Nephron (organoid): ENCODE measurements around the gene PAQR6.

Experiments used
- H3K27ac Mint-ChIP-seq, 3 experiments: 2 replicates each; pipeline ENCODE4 v1.8.0; 2020; ENCODE audit warnings: mixed read lengths in 3 of 3, mild to moderate bottlenecking in 2 of 3, moderate library complexity in 1 of 3
- H3K27me3 Mint-ChIP-seq: 2 replicates; pipeline ENCODE4 v1.8.0; 2021; ENCODE audit warnings: low read depth, mild to moderate bottlenecking, moderate library complexity, mixed read lengths
- H3K36me3 Mint-ChIP-seq: 2 replicates; pipeline ENCODE4 v1.8.0; 2020; ENCODE audit warnings: low read depth, mixed read lengths
- H3K4me1 Mint-ChIP-seq: 2 replicates; pipeline ENCODE4 v1.8.0; 2020; ENCODE audit warnings: mixed read lengths
- H3K4me3 Mint-ChIP-seq, 3 experiments: 2 replicates each; pipeline ENCODE4 v1.8.0; 2020; ENCODE audit warnings: mild to moderate bottlenecking in 3 of 3, mixed read lengths in 3 of 3, moderate library complexity in 2 of 3
- H3K9me3 Mint-ChIP-seq: 2 replicates; pipeline ENCODE4 v1.8.0; 2020; ENCODE audit warnings: mixed read lengths
- CTCF ChIP-seq, 3 experiments: fragments of 200-600 bp; sonication (generic); IDR thresholded peaks; one replicate each; pipeline ENCODE4 v1.5.0; 2021; ENCODE audit warnings: antibody characterized with exemption in 3 of 3; ENCODE audit not compliant: unreplicated experiment in 3 of 3

Gene PAQR6

GRCh38 chr1:156247460-156248322, at the start of gene PAQR6:
TSS of gene PAQR6 (minus strand) at chr1:156248056. CDS start at chr1:156246731, 1,325 bp downstream.
- no peaks in the 10 kb centered on the region for H3K9me3 Mint-ChIP-seq
- H3K27ac Mint-ChIP-seq, result peak within 1 kb of the TSS in 1 of 3 experiments; percentile 35
- no peaks in the 10 kb centered on the region for H3K27me3 Mint-ChIP-seq
- peaks cover 12% of the 10 kb centered on the region for H3K36me3 Mint-ChIP-seq
- TF ChIP-seq CTCF (IDR thresholded peaks at IDR 0.05; ENCODE audit: unreplicated experiment in 3 of 3), result no peak
- no peaks in the 10 kb centered on the region for H3K4me1 Mint-ChIP-seq
- no peak within 1 kb of the TSS for H3K4me3 Mint-ChIP-seq

GRCh38 chr1:156295391-156295947, 47.6 kb upstream of the PAQR6 start, which contains the start of gene GLMP:
TSS of gene GLMP (minus strand) at chr1:156295679. CDS start at chr1:156295645, 34 bp downstream.
- H3K4me1 Mint-ChIP-seq, result peaks cover 19% of the 10 kb centered on the region
- peaks cover 6% of the 10 kb centered on the region for H3K36me3 Mint-ChIP-seq
- no peak for TF ChIP-seq CTCF (IDR thresholded peaks at IDR 0.05; ENCODE audit: unreplicated experiment in 3 of 3)
- no peaks in the 10 kb centered on the region for H3K9me3 Mint-ChIP-seq
- H3K4me3 Mint-ChIP-seq, result peak within 1 kb of the TSS; percentile 85 to 92 (median 92)
- no peaks in the 10 kb centered on the region for H3K27me3 Mint-ChIP-seq
- peak within 1 kb of the TSS; percentile 35 to 78 (median 63) for H3K27ac Mint-ChIP-seq

- no peak for TF ChIP-seq CTCF (IDR thresholded peaks at IDR 0.05; ENCODE audit: unreplicated experiment in 3 of 3)
- no peaks in the 10 kb centered on the region for H3K27me3 Mint-ChIP-seq
- no peak overlapping the region for H3K27ac Mint-ChIP-seq
- peaks cover 19% of the 10 kb centered on the region for H3K4me1 Mint-ChIP-seq
- no peaks in the 10 kb centered on the region for H3K9me3 Mint-ChIP-seq
- H3K4me3 Mint-ChIP-seq, result peak overlapping the region; percentile 38 to 92 (median 51)
- H3K36me3 Mint-ChIP-seq, result peaks cover 6% of the 10 kb centered on the region
Observed at GRCh38 chr1:156293895-156294294, 46.0 kb upstream of the PAQR6 start.

GRCh38 chr1:156293098-156293434, 45.2 kb upstream of the PAQR6 start:
- Mint-ChIP-seq H3K36me3 (peaks cover 10% of the 10 kb centered on the region), H3K4me3 (peak overlapping the region; percentile 67 to 68 (median 68)), H3K9me3 (no peaks in the 10 kb centered on the region), H3K27ac (peak overlapping the region in 1 of 3 experiments; percentile 48), H3K27me3 (no peaks in the 10 kb centered on the region), H3K4me1 (peaks cover 19% of the 10 kb centered on the region)
- TF ChIP-seq CTCF (IDR thresholded peaks at IDR 0.05; ENCODE audit: unreplicated experiment in 3 of 3), result no peak

- no peaks in the 10 kb centered on the region for H3K27me3 Mint-ChIP-seq
- peaks cover 10% of the 10 kb centered on the region for H3K36me3 Mint-ChIP-seq
- peak overlapping the region; percentile 79 to 91 (median 82) for H3K27ac Mint-ChIP-seq
- TF ChIP-seq CTCF (IDR thresholded peaks at IDR 0.05; ENCODE audit: unreplicated experiment in 3 of 3), result no peak
- peaks cover 19% of the 10 kb centered on the region for H3K4me1 Mint-ChIP-seq
- peak overlapping the region; percentile 88 to 89 (median 88) for H3K4me3 Mint-ChIP-seq
- no peaks in the 10 kb centered on the region for H3K9me3 Mint-ChIP-seq
Observed at GRCh38 chr1:156291226-156292061, 43.6 kb upstream of the PAQR6 start.
